Measurements from ENCODE around the gene HCRTR2.
"Not testable (repeated sequence)": the region's sequence is repeated elsewhere in the genome, so short reads cannot be mapped to it uniquely, and the experiment has no call there.

The HCRTR2 gene

GRCh38 chr6:55212156-55212555, 37.8 kb downstream of the HCRTR2 start:
- DNase-seq (ENCODE audit: low spot score) = no peak

GRCh38 chr6:55220961-55221360, 46.6 kb downstream of the HCRTR2 start:
- no peak for DNase-seq (ENCODE audit: low spot score)

- DNase-seq (ENCODE audit: low spot score) = no peak
Measured at GRCh38 chr6:55227862-55228261, 53.5 kb downstream of the HCRTR2 start.

GRCh38 chr6:55239099-55239498, 64.8 kb downstream of the HCRTR2 start:
- DNase-seq (ENCODE audit: low spot score) = no peak

GRCh38 chr6:55240975-55241605, 66.8 kb downstream of the HCRTR2 start:
- not testable (repeated sequence) for DNase-seq (ENCODE audit: low spot score)

GRCh38 chr6:55250400-55250799, 76.1 kb downstream of the HCRTR2 start:
- no peak for DNase-seq (ENCODE audit: low spot score)

- no peak for DNase-seq (ENCODE audit: low spot score)
Measured at GRCh38 chr6:55255113-55255512, 80.8 kb downstream of the HCRTR2 start.

GRCh38 chr6:55260181-55260580, 85.9 kb downstream of the HCRTR2 start:
- DNase-seq (ENCODE audit: low spot score) = no peak

GRCh38 chr6:55265409-55266114, 91.2 kb downstream of the HCRTR2 start:
- no peak for DNase-seq (ENCODE audit: low spot score)

GRCh38 chr6:55266896-55267295, 92.6 kb downstream of the HCRTR2 start:
- no peak for DNase-seq (ENCODE audit: low spot score)

GRCh38 chr6:55276745-55277530, 102.6 kb downstream of the HCRTR2 start:
- DNase-seq (ENCODE audit: low spot score) = peak; percentile 19

- no peak for DNase-seq (ENCODE audit: low spot score)
Measured at GRCh38 chr6:55277646-55278045, 103.3 kb downstream of the HCRTR2 start.

GRCh38 chr6:55281215-55281614, 106.9 kb downstream of the HCRTR2 start:
- DNase-seq (ENCODE audit: low spot score) = no peak

- no peak for DNase-seq (ENCODE audit: low spot score)
Measured at GRCh38 chr6:55282115-55282514, 107.8 kb downstream of the HCRTR2 start.

- no peak for DNase-seq (ENCODE audit: low spot score)
Measured at GRCh38 chr6:55286824-55287223, 112.5 kb downstream of the HCRTR2 start.

- no peak for DNase-seq (ENCODE audit: low spot score)
Measured at GRCh38 chr6:55290736-55291135, 116.4 kb downstream of the HCRTR2 start.

- no peak for DNase-seq (ENCODE audit: low spot score)
Measured at GRCh38 chr6:55293116-55293515, 118.8 kb downstream of the HCRTR2 start.

- not testable (repeated sequence) for DNase-seq (ENCODE audit: low spot score)
Measured at GRCh38 chr6:55297214-55297613, 122.9 kb downstream of the HCRTR2 start.

- DNase-seq (ENCODE audit: low spot score) = no peak
Measured at GRCh38 chr6:55299286-55299985, 125.1 kb downstream of the HCRTR2 start.

- DNase-seq (ENCODE audit: low spot score) = no peak
Measured at GRCh38 chr6:55304747-55305146, 130.4 kb downstream of the HCRTR2 start.

- no peak for DNase-seq (ENCODE audit: low spot score)
Measured at GRCh38 chr6:55319961-55320695, 145.8 kb downstream of the HCRTR2 start.

- DNase-seq (ENCODE audit: low spot score) = no peak
Measured at GRCh38 chr6:55320696-55321086, 146.4 kb downstream of the HCRTR2 start.

Data from putamen (tissue), 1 donor.